PC-3 (cell line): ENCODE data around the gene PCID2.

Experiments used
- EZH2 ChIP-seq: fragments of 300-600 bp; sonication (generic); IDR thresholded peaks from one replicate; pipeline ENCODE4 v1.6.1; 2017; ENCODE audit warnings: antibody characterized with exemption, mild to moderate bottlenecking, low read length; ENCODE audit not compliant: unreplicated experiment
- EZH2phosphoT487 ChIP-seq: fragments of 300-600 bp; sonication (generic); IDR thresholded peaks from 2 replicates; pipeline ENCODE4 v1.6.1; 2018; ENCODE audit warnings: mild to moderate bottlenecking, antibody characterized with exemption, low read length, borderline replicate concordance
- TF ChIP-seq, protein P1 (sequence below): fragments of 300-600 bp; sonication (generic); conservative IDR thresholded peaks from 2 replicates; pipeline ENCODE4 v1.5.1; 2017; ENCODE audit warnings: antibody characterized with exemption, low read depth, mild to moderate bottlenecking, low read length

DNA sequence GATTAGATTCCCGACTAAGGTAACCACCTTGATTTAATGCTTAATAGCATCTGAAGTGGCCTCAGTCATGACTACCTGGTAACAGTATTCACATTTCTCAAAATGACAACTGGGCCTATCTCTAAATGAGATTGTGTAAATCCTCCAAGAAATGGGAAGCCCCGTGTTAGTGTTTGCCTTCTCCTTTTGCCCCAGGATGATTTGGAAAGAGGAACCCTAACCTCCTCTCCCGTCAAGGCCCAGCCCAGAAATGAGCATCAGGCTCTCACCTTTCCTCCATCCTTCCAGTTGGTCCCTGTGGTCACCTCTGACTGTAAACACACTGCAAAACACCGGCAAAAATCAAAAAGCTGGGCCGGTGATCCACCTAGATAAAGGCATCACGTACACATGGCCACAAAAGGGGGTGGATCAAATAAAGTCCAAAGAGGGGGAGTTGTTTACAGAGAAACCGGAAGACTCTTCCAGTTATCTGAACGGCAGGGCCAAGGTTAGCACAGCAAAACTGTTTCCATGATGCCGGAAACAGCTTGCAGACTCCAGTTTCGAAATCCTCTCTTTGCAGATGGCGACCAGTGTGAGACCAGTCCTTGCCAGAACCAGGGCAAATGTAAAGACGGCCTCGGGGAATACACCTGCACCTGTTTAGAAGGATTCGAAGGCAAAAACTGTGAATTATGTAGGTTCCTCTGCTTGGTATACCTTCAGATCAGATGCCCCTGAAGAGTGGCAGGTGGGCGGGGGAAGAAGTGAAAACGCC is 69.5 kb downstream of the PCID2 start:
- TF ChIP-seq, protein P1, sequence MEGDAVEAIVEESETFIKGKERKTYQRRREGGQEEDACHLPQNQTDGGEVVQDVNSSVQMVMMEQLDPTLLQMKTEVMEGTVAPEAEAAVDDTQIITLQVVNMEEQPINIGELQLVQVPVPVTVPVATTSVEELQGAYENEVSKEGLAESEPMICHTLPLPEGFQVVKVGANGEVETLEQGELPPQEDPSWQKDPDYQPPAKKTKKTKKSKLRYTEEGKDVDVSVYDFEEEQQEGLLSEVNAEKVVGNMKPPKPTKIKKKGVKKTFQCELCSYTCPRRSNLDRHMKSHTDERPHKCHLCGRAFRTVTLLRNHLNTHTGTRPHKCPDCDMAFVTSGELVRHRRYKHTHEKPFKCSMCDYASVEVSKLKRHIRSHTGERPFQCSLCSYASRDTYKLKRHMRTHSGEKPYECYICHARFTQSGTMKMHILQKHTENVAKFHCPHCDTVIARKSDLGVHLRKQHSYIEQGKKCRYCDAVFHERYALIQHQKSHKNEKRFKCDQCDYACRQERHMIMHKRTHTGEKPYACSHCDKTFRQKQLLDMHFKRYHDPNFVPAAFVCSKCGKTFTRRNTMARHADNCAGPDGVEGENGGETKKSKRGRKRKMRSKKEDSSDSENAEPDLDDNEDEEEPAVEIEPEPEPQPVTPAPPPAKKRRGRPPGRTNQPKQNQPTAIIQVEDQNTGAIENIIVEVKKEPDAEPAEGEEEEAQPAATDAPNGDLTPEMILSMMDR: no peak
- no peak for TF ChIP-seq EZH2
- TF ChIP-seq EZH2phosphoT487: no peak
